Kasumi-1 (cell line): ENCODE results near the gene ADAM10.

Experiments used
- DNase-seq, 2 experiments: peaks; one replicate each; lab custom pipeline; 2025; lab: John Stamatoyannopoulos, UW

ADAM10 gene

GRCh38 chr15:58551084-58551763, 198.3 kb downstream of the ADAM10 start:
- no peak for DNase-seq

GRCh38 chr15:58549785-58550074, 199.8 kb downstream of the ADAM10 start:
- no peak for DNase-seq

GRCh38 chr15:58549013-58549784, 200.3 kb downstream of the ADAM10 start:
- DNase-seq, result no peak

GRCh38 chr15:58548308-58549012, 201.0 kb downstream of the ADAM10 start:
- DNase-seq, result no peak

- no peak for DNase-seq
These were observed 201.7 kb downstream of the ADAM10 start for GRCh38 chr15:58547628-58548307.

- DNase-seq, result no peak
These were observed 202.6 kb downstream of the ADAM10 start for GRCh38 chr15:58546635-58547627.

GRCh38 chr15:58546066-58546591, 203.4 kb downstream of the ADAM10 start:
- no peak for DNase-seq

- DNase-seq, result no peak
These were observed 204.0 kb downstream of the ADAM10 start for GRCh38 chr15:58545307-58546065.

GRCh38 chr15:58544756-58545155, 204.8 kb downstream of the ADAM10 start:
- DNase-seq, result no peak

GRCh38 chr15:58543664-58544335, 205.7 kb downstream of the ADAM10 start:
- DNase-seq, result no peak

GRCh38 chr15:58541410-58542087, 208.0 kb downstream of the ADAM10 start:
- no peak for DNase-seq

- no peak for DNase-seq
These were observed 210.0 kb downstream of the ADAM10 start for GRCh38 chr15:58539548-58539947.

GRCh38 chr15:58538901-58539300, 210.6 kb downstream of the ADAM10 start:
- DNase-seq, result no peak
